ENCODE results near the gene PEPD.

Gene PEPD

DNA sequence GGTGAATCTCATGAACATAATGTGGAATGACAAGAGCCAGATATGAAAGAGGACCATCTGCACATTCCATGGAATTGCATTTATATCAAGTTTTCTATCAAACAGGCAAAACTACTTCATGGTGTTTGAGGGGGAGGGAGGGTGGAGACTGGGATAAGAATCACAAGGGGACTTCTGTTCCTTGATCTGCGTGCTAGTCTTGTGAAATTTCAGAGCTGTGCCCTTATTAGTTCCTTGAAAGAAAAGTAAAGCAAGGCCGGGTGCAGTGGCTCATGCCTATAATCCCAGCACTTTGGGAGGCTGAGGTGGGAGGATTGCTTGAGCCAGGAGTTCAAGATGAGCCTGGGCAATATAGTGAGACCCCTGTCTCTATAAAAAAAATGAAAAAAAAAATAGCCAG, 178.3 kb downstream of the PEPD start:
- Mint-ChIP-seq H3K27me3 (peaks cover 55% of the 10 kb centered on the region), H3K9me3 (no peaks in the 10 kb centered on the region), H3K4me1 (no peaks in the 10 kb centered on the region), H3K27ac (no peak overlapping the region), H3K4me3 (no peak overlapping the region), H3K36me3 (no peaks in the 10 kb centered on the region)
- CTCF ChIA-PET: no interaction called here
- no peak for DNase-seq

DNA sequence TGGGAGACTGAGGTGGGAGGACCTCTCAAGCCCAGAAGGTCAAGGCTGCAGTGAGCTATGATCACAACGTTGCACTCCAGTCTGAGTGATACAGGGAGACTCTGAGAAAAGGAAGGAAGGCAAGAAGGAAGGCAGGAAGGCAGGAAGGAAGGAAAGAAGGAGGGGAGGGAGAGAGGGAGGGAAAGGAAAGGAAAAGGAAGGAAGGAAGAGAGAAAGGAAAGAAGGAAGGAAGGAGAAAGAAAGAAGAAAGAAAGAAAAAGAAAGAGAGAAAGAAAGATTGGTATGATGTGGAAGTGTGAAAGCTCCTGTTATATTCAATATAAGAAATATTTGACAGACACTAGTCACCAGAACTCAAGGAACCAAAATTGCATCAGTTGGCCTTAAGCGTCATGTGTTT, 180.6 kb downstream of the PEPD start:
- Mint-ChIP-seq H3K36me3 (no peaks in the 10 kb centered on the region), H3K4me3 (no peak overlapping the region), H3K4me1 (no peaks in the 10 kb centered on the region), H3K9me3 (no peaks in the 10 kb centered on the region), H3K27ac (no peak overlapping the region), H3K27me3 (peaks cover 49% of the 10 kb centered on the region)
- DNase-seq: no peak
- CTCF ChIA-PET: no interaction called here

DNA sequence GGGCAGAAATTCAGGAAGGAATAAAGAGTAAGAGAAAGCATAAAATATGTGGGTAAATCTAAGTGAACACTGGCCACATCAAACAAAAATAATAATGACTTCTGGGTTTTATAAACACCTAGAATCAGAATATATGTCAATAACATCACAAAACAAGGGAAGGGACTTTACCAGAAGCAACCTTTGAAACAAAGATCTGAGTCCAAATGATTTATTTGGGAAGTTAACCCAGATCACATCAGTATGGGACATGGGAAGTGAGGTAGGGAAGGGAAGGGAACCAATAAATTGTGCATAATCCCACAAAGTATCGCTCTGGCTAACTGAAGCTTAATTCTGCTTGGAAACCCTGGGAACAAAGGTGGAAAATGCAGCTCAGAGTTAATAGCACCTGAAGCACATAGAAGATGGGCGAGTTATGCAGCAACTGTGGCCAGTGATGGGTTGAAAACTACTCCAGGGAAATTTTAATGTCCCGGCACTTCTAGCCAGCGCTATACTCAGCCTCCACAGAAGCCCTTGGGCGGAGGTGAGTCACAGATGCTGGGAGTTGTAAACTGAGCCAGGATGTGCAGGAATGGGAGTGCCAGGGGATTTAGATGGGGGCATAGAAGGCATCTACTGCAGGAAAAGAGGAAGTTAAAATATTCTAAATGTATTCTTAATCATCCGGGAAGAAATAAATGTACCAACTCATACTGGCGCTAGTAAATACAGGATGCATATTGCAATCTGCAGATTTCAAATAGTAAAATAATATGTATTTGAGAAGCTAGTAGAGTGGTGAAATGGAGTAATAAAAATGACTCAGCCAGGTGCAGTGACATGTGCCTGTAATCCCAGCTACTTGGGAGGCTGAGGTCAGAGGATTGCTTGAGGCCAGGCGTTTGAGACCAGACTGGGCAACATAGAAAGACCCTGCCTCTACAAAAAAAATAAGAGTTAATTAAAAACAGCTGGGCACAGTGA, 182.3 kb downstream of the PEPD start:
- H3K4me1 Mint-ChIP-seq: no peaks in the 10 kb centered on the region
- no peaks in the 10 kb centered on the region for H3K36me3 Mint-ChIP-seq
- DNase-seq: no peak
- H3K4me3 Mint-ChIP-seq: no peak overlapping the region
- H3K9me3 Mint-ChIP-seq: no peaks in the 10 kb centered on the region
- CTCF ChIA-PET: no interaction called here
- no peak overlapping the region for H3K27ac Mint-ChIP-seq
- H3K27me3 Mint-ChIP-seq: peaks cover 43% of the 10 kb centered on the region

Data from activated naive CD4-positive, alpha-beta T cell treated with anti-CD3 and anti-CD28 coated beads, Interleukin-2, amount 10 ng/mL, durations not matched to agents 7 days and 5 days (primary cell).